HFF-Myc (cell line): ENCODE measurements around the gene KL.

Experiments
- DNase-seq: peaks from one replicate; pipeline ENCODE4 v3.0.0-alpha.2; 2011; ENCODE audit warnings: low read depth; ENCODE audit errors: extremely low read depth
- H3K4me3 ChIP-seq: replicated peaks from 2 replicates; pipeline ENCODE4 v1.5.1; 2011; ENCODE audit warnings: low read depth, mild to moderate bottlenecking, control low read depth, low read length
- CTCF ChIP-seq: IDR thresholded peaks from 2 replicates; pipeline ENCODE4 v1.5.1; 2012; ENCODE audit warnings: mild to moderate bottlenecking, low read depth, low read length, control low read depth; ENCODE audit errors: missing control alignments

Gene KL

GRCh38 chr13:33092073-33092987 lies 76.1 kb downstream of the KL start:
- H3K4me3 ChIP-seq = no peak overlapping the region
- no peak for DNase-seq
- TF ChIP-seq CTCF = no peak

- TF ChIP-seq CTCF = no peak
- H3K4me3 ChIP-seq = no peak overlapping the region
- no peak for DNase-seq
Measured at GRCh38 chr13:33096886-33097605, 80.8 kb downstream of the KL start.

GRCh38 chr13:33099860-33100259 lies 83.6 kb downstream of the KL start:
- no peak for TF ChIP-seq CTCF
- no peak for DNase-seq
- no peak overlapping the region for H3K4me3 ChIP-seq

GRCh38 chr13:33100886-33101285 lies 84.7 kb downstream of the KL start:
- no peak overlapping the region for H3K4me3 ChIP-seq
- no peak for DNase-seq
- TF ChIP-seq CTCF = no peak

- H3K4me3 ChIP-seq = no peak overlapping the region
- TF ChIP-seq CTCF = no peak
- no peak for DNase-seq
Measured at GRCh38 chr13:33101835-33102234, 85.6 kb downstream of the KL start.

GRCh38 chr13:33103457-33103856 lies 87.2 kb downstream of the KL start:
- no peak for DNase-seq
- H3K4me3 ChIP-seq = no peak overlapping the region
- no peak for TF ChIP-seq CTCF
